Hematopoietic multipotent progenitor cell treated with erythropoietin and hydrocortisone succinate and interleukin-3 and kit ligand, for 6 days (in vitro differentiated cells): Measurements from ENCODE around the gene SDK2.

Source experiments
- DNase-seq: peaks from one replicate; pipeline ENCODE4 v3.0.0-alpha.2; 2015

The SDK2 gene

DNA sequence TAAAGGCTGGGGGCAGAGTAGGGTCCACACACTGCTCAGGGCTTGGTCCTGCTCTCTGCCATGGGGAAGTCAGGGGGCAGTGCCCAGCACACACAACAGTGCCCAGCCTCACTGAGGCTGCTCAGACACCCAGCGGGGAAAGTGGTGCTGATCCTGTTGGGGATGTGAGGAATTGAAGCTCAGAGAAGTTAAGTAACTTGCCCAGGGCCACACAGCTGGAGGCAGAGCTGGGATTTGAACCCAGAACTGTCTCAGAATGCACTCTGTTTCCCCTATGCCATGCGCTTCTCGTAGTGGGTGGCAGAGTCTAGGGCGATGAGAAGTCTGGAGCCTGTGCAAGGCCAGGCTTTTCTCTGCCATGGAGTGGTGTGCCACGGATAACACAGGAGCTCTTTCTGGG, 59.3 kb downstream of the SDK2 start:
- DNase-seq = no peak

DNA sequence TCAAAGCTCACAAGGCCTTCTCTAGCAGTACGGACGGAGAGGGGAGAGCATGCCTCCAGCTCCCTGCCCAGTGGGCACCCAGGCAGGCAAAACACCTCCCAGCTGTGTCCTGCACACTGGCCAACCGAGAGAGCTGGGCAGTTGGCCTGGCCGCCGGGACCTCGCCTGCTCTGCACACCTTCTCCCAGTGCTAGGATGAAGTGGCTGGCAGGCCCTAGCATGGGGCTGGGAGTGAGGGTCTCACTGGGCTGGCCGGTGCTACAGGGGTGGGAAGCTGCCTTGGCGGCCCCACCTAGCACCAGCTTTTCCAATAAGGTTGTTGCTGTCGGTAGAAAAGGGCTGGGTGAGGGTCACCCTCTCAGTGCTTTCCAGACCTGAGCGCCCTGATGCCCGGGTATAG, 60.2 kb downstream of the SDK2 start:
- no peak for DNase-seq

DNA sequence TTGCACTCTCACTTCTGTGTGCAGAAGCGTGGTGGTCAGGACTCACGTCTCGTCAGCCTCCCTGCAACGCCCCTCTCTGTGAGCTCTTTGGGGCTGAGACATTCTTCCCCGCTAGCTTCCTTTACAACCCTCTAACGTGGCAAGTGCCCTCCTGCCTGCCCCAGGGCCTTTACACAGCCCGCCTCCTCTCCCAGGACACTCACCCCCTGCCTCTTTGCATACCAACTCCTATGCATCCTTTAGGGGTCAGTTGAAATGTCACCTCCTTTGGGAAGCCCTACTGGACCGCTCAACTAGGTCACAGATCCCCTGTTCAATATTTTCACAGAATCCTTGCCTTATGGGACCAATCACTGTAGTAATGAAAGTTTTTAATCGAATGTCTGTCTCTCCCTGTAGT, 61.4 kb downstream of the SDK2 start:
- no peak for DNase-seq

DNA sequence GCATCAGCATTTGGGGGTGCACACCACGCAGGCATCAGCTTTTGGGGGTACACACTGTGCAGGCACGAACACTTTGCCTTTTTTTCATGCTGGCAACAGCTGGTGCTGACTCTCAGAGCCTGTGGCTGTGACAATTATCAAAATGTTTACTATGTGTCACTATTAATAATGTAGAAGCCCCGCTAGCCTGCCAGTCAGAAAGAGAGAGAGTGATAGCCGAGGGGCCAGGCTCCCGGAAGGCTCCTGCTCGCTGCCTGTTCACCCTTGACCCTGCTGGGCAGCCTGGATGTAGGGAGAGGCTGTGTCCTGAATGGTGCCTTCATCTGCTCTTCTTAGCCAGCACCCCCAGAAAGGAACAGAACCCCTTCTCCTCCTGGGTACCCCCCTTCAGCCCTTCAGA, 61.9 kb downstream of the SDK2 start:
- DNase-seq = no peak

DNA sequence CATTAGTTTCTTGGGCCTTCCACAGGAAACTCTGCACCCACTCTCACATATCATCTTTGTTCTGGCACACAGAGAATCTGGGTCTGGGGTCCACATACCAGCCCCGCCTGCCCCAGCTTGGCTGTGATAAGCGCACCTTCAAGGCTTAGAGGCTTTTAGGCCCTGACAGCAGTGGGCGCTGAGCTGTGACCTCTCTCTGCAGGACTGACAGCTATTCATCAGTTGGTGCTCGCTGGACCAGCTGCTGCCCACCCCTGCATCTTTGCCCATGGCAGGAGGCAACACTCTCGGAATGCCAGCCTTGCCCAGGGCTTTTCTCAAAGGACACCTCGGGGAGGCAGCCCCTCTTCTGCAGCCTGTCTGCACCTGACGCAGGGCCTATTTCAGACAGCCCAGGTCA, 62.9 kb downstream of the SDK2 start:
- no peak for DNase-seq

DNA sequence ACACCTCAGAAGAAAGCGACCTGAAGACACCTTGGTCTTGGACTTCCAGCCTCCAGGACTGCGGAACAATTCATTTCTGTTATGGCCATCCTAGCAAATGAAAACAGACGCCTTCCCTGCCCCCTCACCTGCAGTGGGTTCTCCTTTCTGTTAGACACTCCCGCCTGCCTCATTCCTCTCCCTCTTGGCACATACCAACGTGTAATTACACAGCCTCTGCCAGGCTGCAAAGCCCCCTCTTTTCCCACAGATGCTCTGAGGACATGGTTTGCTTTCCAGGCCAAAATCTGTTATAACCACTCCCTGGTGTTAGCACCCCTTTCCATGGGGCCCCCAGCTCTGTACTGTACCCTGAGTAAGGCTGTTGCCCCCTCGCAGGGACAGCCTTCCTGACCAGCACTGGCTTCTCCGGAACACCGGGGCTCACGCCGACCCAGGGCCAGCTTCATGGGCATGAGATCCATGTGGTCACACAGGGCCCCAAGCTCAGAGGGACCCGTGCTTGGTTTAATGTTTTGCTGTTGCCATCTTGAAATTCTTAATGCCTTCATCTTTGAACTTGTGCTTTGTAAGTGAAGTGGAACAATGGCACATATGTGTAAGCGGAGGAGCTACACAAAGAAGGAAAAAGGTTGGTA, 64.1 kb downstream of the SDK2 start:
- no peak for DNase-seq

DNA sequence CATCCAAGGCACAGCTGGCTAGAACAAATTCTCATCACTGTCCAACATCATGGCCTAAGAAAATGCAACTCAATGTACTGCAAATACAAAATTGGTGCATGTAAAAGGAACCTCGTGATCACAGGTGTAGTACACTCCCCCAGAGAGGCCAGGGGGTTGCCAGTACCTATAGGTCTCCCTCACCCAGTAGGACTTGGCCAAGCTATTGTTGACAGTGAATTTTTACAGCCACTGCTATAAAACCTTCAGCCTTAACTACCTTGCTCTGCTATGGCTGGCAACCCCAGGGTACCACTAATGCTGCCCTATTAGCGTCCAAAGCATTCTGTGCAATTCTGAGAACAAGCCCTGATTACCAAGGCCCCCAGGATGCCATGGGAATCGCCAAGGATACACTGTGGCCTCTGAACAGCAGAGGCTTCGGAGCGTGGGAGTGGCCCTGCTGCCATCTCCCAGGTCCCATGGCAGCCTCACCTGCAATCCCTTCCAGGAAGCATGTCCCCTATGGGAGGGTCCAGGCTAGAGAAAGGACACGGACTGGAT, 67.6 kb downstream of the SDK2 start:
- no peak for DNase-seq

DNA sequence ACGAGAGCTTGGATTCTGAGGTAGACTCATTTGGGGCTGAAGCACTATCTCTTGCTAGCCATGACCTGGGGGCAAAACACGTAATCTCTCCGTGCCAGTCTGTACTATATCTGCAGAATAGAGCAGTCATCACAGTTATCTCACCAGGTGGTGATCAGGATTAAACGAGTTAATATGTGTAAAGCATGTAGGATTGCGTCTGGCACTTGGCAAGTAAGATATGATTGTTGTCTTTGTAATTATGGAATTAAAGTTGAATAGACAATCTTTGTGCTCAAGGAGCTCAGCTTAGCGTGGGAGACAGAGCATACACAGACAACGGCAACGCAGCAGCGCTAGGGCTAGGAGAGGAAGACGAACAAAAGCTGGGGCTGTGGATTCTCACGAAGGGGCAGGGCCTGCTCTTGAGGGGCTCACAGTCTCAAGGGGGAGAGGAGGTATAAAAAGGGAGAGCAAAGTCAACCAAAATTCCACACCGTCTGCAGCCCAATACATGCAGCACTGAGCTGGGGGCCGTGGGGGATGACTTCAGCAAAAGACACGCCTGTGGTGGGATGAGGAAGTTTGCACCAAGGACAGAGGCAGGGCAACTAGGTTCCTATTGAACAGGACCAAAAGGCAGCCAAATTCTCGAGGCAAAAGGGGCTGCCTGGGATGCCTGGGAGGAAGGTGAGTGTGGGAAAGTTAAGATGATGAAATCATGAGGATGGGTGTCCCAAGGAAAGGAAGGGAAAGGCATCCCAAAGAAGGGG, 68.6 kb downstream of the SDK2 start:
- peak; percentile 10 for DNase-seq

DNA sequence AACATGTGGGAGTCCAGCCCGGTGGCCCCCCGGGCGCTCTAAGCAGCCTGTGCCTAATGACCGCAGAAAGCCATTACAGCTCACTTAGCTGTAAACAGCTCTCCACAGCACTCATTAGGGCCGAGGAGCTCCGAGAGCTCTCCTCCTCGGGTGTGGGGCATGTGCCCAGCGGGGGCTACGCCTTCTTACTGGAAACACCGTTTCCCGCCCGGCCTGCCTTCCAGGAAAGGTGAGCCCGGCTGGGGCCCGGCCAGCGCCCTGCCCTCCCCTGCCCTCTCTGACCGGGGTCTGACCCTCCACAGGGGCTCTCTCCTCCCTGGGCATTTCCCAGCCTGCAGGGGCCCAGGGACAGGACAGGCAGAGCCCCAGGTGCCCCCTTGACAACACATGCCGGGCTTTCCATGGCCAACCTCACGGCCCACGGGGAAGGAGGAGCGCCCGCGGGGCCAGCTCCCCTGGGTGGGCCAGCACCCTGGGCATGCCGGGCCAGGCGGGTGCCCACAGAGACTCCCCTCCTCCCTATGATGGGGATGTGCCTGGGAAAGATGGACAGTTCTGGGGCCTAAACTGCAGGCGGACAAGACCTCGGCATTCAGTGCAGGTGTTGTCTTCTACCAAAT, 72.6 kb downstream of the SDK2 start:
- no peak for DNase-seq

DNA sequence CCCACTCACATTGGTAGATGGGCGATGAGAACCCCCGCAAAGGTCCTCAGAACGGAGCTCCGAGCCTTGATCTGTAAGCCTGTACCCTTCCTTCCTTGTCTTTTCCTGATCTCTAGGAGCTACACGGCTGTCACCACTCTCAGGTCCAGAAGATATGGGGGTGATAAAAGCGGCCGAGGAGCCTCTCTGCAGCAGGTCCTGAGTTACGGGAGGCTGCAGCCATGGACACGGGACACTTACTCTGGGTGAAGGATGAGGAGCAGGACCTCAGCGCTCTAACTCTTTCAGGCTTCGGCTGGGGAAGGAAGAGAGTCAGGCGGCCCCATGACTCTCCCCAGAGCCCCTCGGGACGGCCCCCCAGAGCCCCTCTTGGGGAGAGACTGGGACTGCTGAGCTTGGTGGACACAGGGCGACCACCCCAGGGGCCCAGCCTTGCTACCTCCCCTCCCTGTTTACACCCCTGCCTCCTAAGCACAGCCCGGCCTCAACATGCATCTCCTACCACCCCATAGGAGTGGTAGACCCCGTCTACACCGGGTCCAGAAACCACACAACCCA, 74.4 kb downstream of the SDK2 start:
- no peak for DNase-seq

DNA sequence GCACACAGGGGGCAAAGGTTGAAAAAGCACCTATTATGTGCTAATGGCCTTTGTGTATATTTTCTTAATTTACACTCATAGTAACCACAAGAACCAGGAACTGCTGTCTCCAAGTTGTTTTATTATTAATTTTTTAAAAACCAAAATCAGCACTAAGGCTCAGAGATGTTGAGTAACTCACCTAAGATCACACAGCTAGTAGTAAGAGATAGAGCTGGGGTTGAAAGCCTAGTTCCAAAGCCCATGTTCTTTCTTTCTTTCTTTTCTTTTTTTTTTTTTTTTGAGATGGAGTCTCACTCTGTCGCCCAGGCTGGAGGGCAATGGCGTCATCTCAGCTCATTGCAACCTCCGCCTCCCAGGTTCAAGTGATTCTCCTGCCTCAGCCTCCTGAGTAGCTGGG, 75.3 kb downstream of the SDK2 start:
- DNase-seq = no peak

DNA sequence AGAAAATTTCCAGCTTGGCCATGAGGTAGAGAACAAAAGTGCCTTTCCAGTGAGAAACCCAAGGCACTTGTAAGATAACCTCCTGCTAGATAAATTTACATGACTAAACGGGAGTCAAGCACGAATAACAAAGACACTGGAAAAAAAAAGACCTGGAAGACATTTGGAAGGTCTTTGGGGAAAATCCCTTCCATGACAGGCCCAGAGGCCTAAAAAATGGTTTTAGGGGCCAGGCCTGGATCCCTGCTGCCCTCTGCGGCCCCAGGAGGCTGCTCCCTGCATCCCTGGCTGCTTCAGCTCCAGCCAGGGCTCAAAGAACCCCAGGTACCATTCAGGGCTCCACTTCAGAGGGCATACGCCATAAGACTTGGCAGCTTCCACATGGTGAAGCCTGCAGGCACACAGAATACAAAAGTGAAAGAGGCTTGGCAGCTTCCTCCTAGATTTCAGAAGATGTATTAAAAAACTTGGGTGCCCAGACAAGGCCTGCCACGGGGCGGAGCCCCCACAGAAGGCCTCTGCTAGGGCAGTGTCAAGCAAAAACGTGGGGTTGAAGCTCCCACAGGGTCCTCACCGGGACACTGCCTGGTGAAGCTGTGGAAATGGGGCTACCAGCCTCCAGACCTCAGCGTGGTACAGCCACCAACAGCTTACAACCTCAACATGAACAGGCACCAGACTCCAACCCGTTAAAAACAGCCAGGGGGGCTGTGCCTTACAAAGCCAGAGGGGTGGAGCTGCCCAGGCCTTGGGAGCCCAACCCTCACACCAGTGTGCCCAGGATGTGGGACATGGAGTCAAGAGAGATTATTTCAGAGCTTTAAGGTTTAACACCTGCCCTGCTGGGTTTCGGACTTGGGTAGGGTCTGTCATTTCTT, 77.1 kb downstream of the SDK2 start:
- DNase-seq = peak; percentile 32

DNA sequence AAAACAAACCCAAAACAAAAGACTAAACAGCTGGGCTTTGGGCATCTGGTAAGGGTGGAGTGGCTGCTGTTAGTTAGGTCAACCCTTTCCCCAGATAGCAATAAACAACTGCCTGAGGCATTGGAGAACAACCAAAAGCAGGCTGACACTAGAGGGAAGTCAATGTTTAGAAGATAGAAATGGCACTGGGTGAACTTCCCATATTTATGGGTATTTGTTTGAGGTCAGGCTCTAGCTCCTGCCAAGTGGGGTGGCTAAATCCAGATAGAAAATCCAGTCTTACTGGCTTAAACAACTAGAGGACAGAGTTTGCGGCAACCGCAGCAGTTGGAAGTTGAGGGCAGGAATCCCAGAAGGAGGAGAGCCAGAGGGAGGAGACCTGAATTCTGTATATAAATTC, 79.4 kb downstream of the SDK2 start:
- DNase-seq = peak; percentile 20

DNA sequence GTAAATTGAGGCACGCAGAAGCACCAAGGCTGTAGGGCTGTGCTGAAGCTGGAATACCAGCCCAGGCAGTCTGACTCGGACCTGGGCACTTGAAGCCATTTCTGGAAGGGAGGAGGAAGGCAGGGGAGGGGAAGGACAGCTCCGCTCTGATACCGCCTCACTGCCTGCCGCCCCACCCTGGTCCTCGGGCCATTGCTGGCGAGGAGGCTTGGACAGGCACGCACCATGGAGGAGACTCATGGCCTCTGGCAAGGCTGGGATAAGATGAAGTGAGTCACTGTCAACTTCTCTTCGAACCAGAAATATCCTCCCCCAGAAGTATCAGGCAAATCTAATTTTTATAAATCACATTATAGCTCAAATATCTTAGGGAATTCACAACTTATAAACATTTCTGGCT, 81.3 kb downstream of the SDK2 start:
- DNase-seq = no peak

DNA sequence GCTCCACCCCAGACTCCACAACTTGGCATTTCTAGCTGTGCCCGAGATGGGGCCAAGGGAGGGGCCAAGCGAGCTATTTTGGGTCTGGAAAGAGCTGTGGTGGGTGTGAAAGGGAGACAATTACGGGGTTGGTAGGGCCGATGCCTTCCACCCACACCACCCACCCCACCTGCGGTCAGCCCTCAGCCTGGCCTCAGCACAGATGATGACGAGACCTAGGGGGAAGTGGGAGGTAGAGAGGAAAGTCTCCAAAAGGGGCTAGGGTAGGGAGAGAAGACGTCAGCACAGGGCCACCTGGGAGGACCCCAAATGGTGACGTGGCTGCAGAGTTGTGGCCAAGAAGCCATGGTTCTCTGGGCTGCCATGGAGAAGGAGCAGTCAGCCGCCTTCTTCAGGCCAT, 83.1 kb downstream of the SDK2 start:
- no peak for DNase-seq

DNA sequence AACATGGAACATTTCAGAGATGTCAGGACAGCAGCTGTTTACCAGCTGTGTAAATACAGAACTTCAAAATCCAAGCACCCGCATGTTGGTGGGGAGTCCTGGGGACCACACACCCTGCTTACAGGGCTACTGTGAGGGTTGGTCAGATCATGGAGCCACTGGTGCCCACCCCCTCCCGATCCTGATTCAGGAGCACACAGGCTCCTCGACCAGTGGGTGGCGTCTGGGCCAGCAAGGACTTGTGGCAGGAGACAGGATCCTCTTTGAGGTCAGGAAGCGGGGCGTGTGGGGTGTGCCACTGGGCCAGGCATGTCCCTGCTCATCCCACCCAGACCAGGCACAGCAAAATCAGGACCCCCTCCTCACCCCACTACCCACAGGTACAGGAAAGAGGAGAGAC, 83.6 kb downstream of the SDK2 start:
- no peak for DNase-seq

DNA sequence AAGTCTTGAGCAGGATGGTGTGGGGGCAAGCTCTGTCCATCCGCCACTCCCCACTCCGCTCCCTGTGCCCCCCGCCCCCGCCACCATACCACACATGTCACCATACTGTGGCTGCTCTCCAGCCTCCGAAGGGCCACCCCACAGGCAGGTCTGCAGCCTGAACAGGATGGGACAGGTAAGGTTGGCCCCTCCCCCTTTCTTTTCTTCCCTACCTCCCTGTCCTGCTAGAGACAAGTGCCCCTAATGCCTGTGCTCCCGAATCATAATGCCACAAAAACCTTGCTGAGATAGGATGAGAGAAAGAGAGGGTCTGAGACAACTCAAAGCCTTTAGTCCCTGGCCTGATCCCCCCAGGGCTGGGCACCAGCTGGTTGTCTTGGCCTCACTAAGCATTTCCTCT, 84.7 kb downstream of the SDK2 start:
- DNase-seq = no peak

DNA sequence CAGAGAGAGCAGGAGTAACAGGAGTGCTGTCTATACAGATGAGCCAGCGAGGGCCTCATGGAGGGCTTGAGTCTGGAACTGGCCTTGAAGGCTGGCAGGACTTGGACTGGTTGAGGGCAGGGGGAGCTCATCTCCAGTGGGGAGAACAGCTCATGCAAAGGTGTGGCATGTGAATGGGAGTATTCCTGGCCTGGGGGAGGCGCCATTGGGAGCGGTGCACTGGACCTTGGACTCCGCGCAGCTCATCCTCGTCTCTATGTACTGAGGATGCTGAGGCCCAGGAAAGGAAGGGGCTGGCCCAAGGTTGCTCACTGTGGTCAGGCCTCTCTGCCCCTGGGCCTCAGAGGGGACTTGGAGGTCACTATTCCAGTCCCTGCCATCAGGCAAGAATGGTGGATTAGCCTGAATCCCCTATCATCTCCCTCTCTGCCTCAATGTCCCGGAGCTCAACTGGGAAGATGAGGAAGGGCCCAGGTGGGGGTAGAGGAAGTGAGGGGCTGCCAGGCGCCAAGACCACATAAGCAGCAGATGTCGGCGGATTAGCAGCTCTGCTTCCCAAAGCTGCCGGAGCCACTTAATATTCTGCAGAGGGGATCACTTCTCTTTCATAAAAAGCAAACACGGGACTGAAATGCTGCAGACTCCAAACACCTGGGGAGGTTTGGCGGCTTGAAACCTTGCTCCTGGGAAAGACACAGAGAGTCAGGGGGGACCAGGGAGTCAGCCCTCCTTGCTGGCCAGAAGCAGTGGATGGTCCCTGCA, 88.9 kb downstream of the SDK2 start:
- no peak for DNase-seq

DNA sequence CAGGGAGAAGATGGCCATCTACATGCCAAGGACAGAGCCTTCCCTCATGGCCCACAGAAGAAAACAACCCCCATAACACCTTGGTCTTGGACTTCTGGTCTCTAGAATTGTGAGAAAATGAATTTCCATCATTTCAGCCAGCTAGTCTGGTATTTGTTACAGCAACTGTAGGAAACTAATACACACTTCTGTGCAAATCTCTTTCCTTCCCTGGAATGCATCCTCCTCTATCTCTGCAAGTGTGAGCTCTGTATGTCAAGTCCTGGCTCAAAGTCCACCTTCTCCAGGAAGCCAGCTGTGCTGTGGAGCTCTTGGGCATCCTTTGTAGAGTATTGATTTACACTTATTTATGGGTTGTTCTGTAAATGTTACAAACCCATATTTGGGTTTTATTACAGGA, 89.7 kb downstream of the SDK2 start:
- DNase-seq = no peak

DNA sequence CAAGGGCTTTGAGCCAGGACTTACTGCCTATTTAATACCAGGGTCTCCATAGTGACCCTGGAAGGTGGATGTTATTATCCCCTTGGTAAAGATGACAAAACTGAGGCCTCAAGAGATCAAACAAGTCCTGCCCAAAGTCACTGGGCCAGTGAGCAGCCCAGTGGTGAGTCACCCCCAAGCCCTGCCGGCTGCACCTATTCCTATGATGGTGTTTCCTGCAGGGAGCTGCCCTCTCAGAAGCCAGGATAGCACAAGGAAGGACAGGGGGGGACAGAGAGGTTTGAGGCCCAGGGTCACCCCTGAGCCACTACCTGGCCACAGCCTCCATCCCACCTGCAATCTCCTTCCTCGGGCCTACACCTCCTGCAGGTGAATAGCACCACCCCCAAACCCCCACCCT, 90.9 kb downstream of the SDK2 start:
- DNase-seq = no peak

DNA sequence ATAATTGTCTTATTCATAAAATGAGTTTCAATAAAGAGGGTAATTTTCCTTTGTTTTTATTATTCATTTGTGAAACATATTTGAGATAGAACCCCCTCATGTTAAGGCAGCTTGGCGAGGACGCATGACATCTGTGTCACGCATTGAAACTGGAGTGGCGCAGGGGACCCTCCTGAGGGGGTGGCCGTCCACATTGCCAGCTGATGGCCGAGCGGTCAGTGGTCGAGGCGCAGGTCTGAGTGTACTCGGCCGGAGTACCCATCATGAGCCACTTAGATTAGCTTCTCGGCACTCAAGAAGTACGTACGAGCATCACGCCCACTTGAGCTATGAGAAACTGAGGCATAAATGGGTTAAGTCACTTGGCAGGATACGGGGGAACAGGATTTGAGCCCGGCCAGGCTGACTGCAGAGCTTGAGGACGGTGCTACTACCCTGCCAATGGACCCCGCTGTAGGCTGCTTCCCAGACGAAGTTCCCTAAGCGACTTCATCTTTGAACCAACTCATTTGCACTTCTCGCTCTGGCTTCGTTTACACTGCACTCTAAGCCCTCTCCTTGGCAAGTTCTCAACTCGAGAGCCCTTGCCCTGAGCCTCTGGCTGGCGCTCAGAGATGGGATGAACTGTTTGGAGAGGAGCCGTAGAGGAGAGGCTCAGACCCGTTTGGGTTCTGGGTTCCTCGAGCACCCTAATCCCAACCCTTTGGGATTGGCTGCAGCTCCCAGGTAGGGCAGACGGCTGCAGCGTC, 91.8 kb downstream of the SDK2 start:
- DNase-seq = no peak
